ENCODE results near the gene KRTAP17-1. TPM values are rescaled to one million over a fixed set of nuclear protein-coding genes. Genes with fewer than 3 reads are reported as not detected.
"Not testable (repeated sequence)": the region's sequence is repeated elsewhere in the genome, so short reads cannot be mapped to it uniquely, and the experiment has no call there.

The KRTAP17-1 gene
- total and polyA plus RNA-seq, 2 donors: not detected

GRCh38 chr17:41271858-41272257, 43.7 kb downstream of the KRTAP17-1 start:
- no peak overlapping the region for H3K4me3 ChIP-seq (ENCODE audit: low read depth, low read length)
- whole genome bisulfite sequencing: 36% methylated on average over 1 of the region's 1 CpG
- H3K4me1 ChIP-seq (ENCODE audit: insufficient read depth): no peaks in the 10 kb centered on the region
- no peaks in the 10 kb centered on the region for H3K36me3 ChIP-seq (ENCODE audit: insufficient read depth)
- no peak for DNase-seq (ENCODE audit: extremely low spot score)
- H3K27ac ChIP-seq (ENCODE audit: low read depth): no peak overlapping the region

- not testable (repeated sequence) for H3K27ac ChIP-seq (ENCODE audit: low read depth); H3K4me1 ChIP-seq (ENCODE audit: insufficient read depth); DNase-seq (ENCODE audit: extremely low spot score); H3K4me3 ChIP-seq (ENCODE audit: low read depth, low read length); H3K36me3 ChIP-seq (ENCODE audit: insufficient read depth)
- 59% methylated on average over 1 of the region's 1 CpG for WGBS
Observed at GRCh38 chr17:41271323-41271722, 44.2 kb downstream of the KRTAP17-1 start.

- Histone ChIP-seq H3K4me1 (ENCODE audit: insufficient read depth) (no peaks in the 10 kb centered on the region), H3K36me3 (ENCODE audit: insufficient read depth) (no peaks in the 10 kb centered on the region), H3K4me3 (ENCODE audit: low read depth, low read length) (no peak overlapping the region), H3K27ac (ENCODE audit: low read depth) (no peak overlapping the region)
- DNase-seq (ENCODE audit: extremely low spot score): no peak
- 87% methylated on average over 3 of the region's 3 CpGs for WGBS
Observed at GRCh38 chr17:41267711-41268110, 47.8 kb downstream of the KRTAP17-1 start.

GRCh38 chr17:41265078-41265477, 50.4 kb downstream of the KRTAP17-1 start, which contains the start of gene KRTAP9-6:
Gene KRTAP9-6, plus strand, starts transcription at chr17:41265378. Its CDS starts 0 bp downstream, at chr17:41265378.
- H3K36me3 ChIP-seq (ENCODE audit: insufficient read depth): no peaks in the 10 kb centered on the region
- no peak for DNase-seq (ENCODE audit: extremely low spot score)
- H3K4me3 ChIP-seq (ENCODE audit: low read depth, low read length): no peak within 1 kb of the TSS
- no peaks in the 10 kb centered on the region for H3K4me1 ChIP-seq (ENCODE audit: insufficient read depth)
- 38% methylated on average over 2 of the region's 2 CpGs for WGBS
- H3K27ac ChIP-seq (ENCODE audit: low read depth): no peak within 1 kb of the TSS

Small RNAs within 50 kb of the gene (small RNA-seq; reads per million reads assigned to genes)
- not detected for gene KRTAP9-10P

Other genes with a start within 250 kb of the KRTAP17-1 start
Only the 30 nearest of the 35 such genes appear.
- gene KRTAP4-9, start 210.3 kb downstream of the KRTAP17-1 start, total RNA-seq: not detected
- not detected for gene KRTAP4-9, start 210.3 kb downstream of the KRTAP17-1 start, polyA plus RNA-seq
- not detected for gene KRTAP4-11, start 197.3 kb downstream of the KRTAP17-1 start, total RNA-seq
- gene KRTAP4-11, start 197.3 kb downstream of the KRTAP17-1 start, polyA plus RNA-seq: not detected
- gene KRTAP4-12, start 191.5 kb downstream of the KRTAP17-1 start, total RNA-seq: not detected
- not detected for gene KRTAP4-12, start 191.5 kb downstream of the KRTAP17-1 start, polyA plus RNA-seq
- not detected for gene KRTAP4-6, start 175.2 kb downstream of the KRTAP17-1 start, total RNA-seq
- not detected for gene KRTAP4-6, start 175.2 kb downstream of the KRTAP17-1 start, polyA plus RNA-seq
- not detected for gene KRTAP4-5, start 165.9 kb downstream of the KRTAP17-1 start, total RNA-seq
- not detected for gene KRTAP4-5, start 165.9 kb downstream of the KRTAP17-1 start, polyA plus RNA-seq
- gene KRTAP4-4, start 155.0 kb downstream of the KRTAP17-1 start, total RNA-seq: not detected
- gene KRTAP4-4, start 155.0 kb downstream of the KRTAP17-1 start, polyA plus RNA-seq: not detected
- gene KRTAP4-3, start 147.5 kb downstream of the KRTAP17-1 start, total RNA-seq: not detected
- gene KRTAP4-3, start 147.5 kb downstream of the KRTAP17-1 start, polyA plus RNA-seq: not detected
- gene KRTAP4-2, start 137.5 kb downstream of the KRTAP17-1 start, total RNA-seq: not detected
- not detected for gene KRTAP4-2, start 137.5 kb downstream of the KRTAP17-1 start, polyA plus RNA-seq
- gene KRTAP4-1, start 130.8 kb downstream of the KRTAP17-1 start, total RNA-seq: not detected
- not detected for gene KRTAP4-1, start 130.8 kb downstream of the KRTAP17-1 start, polyA plus RNA-seq
- gene KRTAP9-1, start 125.8 kb downstream of the KRTAP17-1 start, total RNA-seq: not detected
- not detected for gene KRTAP9-1, start 125.8 kb downstream of the KRTAP17-1 start, polyA plus RNA-seq
- gene KRTAP9-2, start 89.1 kb downstream of the KRTAP17-1 start, total RNA-seq: not detected
- gene KRTAP9-2, start 89.1 kb downstream of the KRTAP17-1 start, polyA plus RNA-seq: not detected
- gene KRTAP9-3, start 83.3 kb downstream of the KRTAP17-1 start, total RNA-seq: not detected
- gene KRTAP9-3, start 83.3 kb downstream of the KRTAP17-1 start, polyA plus RNA-seq: not detected
- not detected for gene KRTAP9-8, start 77.7 kb downstream of the KRTAP17-1 start, total RNA-seq
- not detected for gene KRTAP9-8, start 77.7 kb downstream of the KRTAP17-1 start, polyA plus RNA-seq
- gene KRTAP9-4, start 66.0 kb downstream of the KRTAP17-1 start, total RNA-seq: not detected
- gene KRTAP9-4, start 66.0 kb downstream of the KRTAP17-1 start, polyA plus RNA-seq: not detected
- not detected for gene KRTAP9-9, start 60.3 kb downstream of the KRTAP17-1 start, total RNA-seq
- not detected for gene KRTAP9-9, start 60.3 kb downstream of the KRTAP17-1 start, polyA plus RNA-seq
- not detected for gene KRTAP9-6, start 50.3 kb downstream of the KRTAP17-1 start, total RNA-seq
- not detected for gene KRTAP9-6, start 50.3 kb downstream of the KRTAP17-1 start, polyA plus RNA-seq
- gene KRTAP9-7, start 40.0 kb downstream of the KRTAP17-1 start, total RNA-seq: not detected
- gene KRTAP9-7, start 40.0 kb downstream of the KRTAP17-1 start, polyA plus RNA-seq: not detected
- not detected for gene KRTAP29-1, start 12.9 kb downstream of the KRTAP17-1 start, total RNA-seq
- not detected for gene KRTAP29-1, start 12.9 kb downstream of the KRTAP17-1 start, polyA plus RNA-seq
- not detected for gene KRTAP16-1, start 6.4 kb downstream of the KRTAP17-1 start, total RNA-seq
- not detected for gene KRTAP16-1, start 6.4 kb downstream of the KRTAP17-1 start, polyA plus RNA-seq
- not detected for gene KRT33A, start 35.1 kb upstream of the KRTAP17-1 start, total RNA-seq
- gene KRT33A, start 35.1 kb upstream of the KRTAP17-1 start, polyA plus RNA-seq: not detected
- not detected for gene KRT33B, start 54.1 kb upstream of the KRTAP17-1 start, total RNA-seq
- not detected for gene KRT33B, start 54.1 kb upstream of the KRTAP17-1 start, polyA plus RNA-seq
- gene KRT34, start 66.6 kb upstream of the KRTAP17-1 start, total RNA-seq: not detected
- gene KRT34, start 66.6 kb upstream of the KRTAP17-1 start, polyA plus RNA-seq: not detected
- gene KRT31, start 81.9 kb upstream of the KRTAP17-1 start, total RNA-seq: 0.16 TPM
- gene KRT31, start 81.9 kb upstream of the KRTAP17-1 start, polyA plus RNA-seq: not detected
- not detected for gene KRT37, start 108.9 kb upstream of the KRTAP17-1 start, total RNA-seq
- gene KRT37, start 108.9 kb upstream of the KRTAP17-1 start, polyA plus RNA-seq: not detected
- gene KRT38, start 125.3 kb upstream of the KRTAP17-1 start, total RNA-seq: not detected
- gene KRT38, start 125.3 kb upstream of the KRTAP17-1 start, polyA plus RNA-seq: not detected
- gene KRT32, start 151.7 kb upstream of the KRTAP17-1 start, total RNA-seq: not detected
- gene KRT32, start 151.7 kb upstream of the KRTAP17-1 start, polyA plus RNA-seq: not detected
- gene KRT35, start 165.4 kb upstream of the KRTAP17-1 start, total RNA-seq: not detected
- not detected for gene KRT35, start 165.4 kb upstream of the KRTAP17-1 start, polyA plus RNA-seq
- gene KRT36, start 174.2 kb upstream of the KRTAP17-1 start, total RNA-seq: not detected
- gene KRT36, start 174.2 kb upstream of the KRTAP17-1 start, polyA plus RNA-seq: not detected
- 356 TPM for gene KRT13, start 189.9 kb upstream of the KRTAP17-1 start, total RNA-seq
- gene KRT13, start 189.9 kb upstream of the KRTAP17-1 start, polyA plus RNA-seq: 401 TPM
- gene KRT15, start 203.2 kb upstream of the KRTAP17-1 start, total RNA-seq: 4.7 TPM
- 11.9 TPM for gene KRT15, start 203.2 kb upstream of the KRTAP17-1 start, polyA plus RNA-seq